ENCODE results near the gene LUC7L3. TPM values are rescaled to one million over a fixed set of nuclear protein-coding genes. Genes with fewer than 3 reads are reported as not detected.

LUC7L3 gene
- total RNA-seq, 1 experiment from 2014 or later = 108 TPM

DNA sequence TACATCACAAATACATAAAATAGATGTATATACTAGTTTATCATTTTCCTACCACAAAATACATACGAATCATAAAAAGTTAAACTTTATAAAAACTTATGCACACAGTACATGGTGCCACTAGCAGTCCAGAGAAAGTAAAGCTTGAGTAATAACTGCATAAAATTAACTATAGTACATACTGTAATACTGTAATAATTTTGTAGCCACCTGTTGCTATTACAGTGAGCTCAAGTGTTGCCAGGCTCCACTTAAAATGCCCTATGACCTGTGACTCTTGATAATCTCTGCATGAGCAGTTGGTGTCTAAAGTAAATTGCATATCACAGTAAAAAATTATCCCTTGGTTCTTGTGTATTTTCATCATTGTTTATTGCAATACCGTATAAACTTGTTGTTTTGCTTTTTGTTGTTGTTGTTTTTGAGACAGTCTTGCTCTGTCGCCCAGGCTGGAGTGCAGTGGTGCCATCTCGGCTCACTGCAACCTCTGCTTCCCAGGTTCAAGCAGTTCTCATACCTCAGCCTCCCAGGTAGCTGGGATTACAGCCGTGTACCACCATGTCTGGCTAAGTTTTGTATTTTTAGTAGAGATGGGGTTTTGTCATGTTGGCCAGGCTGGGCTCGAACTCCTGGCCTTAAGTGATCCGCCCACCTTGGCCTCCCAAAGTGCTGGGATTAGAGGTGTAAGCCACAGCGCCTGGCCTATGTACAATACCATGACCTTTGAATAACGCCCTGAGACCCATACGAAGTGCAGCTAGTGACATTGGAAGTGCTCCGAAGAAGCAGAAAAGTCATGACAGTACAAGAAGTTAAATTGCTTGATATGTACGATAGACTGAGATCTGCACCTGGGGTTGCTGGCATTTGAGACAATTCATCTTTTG lies 6.6 kb downstream of the LUC7L3 start:
- no peak for DNase-seq (ENCODE audit: unreplicated experiment)
- TF ChIP-seq, protein P1, sequence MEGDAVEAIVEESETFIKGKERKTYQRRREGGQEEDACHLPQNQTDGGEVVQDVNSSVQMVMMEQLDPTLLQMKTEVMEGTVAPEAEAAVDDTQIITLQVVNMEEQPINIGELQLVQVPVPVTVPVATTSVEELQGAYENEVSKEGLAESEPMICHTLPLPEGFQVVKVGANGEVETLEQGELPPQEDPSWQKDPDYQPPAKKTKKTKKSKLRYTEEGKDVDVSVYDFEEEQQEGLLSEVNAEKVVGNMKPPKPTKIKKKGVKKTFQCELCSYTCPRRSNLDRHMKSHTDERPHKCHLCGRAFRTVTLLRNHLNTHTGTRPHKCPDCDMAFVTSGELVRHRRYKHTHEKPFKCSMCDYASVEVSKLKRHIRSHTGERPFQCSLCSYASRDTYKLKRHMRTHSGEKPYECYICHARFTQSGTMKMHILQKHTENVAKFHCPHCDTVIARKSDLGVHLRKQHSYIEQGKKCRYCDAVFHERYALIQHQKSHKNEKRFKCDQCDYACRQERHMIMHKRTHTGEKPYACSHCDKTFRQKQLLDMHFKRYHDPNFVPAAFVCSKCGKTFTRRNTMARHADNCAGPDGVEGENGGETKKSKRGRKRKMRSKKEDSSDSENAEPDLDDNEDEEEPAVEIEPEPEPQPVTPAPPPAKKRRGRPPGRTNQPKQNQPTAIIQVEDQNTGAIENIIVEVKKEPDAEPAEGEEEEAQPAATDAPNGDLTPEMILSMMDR (IDR thresholded peaks at IDR 0.05; ENCODE audit: unreplicated experiment) = no peak
- POLR2A ChIA-PET = interaction anchor here (1.3 to 1.6 kb wide), 2 partner anchors 15 to 17 kb away, joined by 3 to 8 read pairs; partner anchors contain the start of gene ANKRD40
- no peaks in the 10 kb centered on the region for H3K9me3 Mint-ChIP-seq (ENCODE audit: unreplicated experiment)
- peaks cover 5% of the 10 kb centered on the region for H3K36me3 Mint-ChIP-seq (ENCODE audit: insufficient read depth, unreplicated experiment)
- no peak overlapping the region for H3K4me3 Mint-ChIP-seq (ENCODE audit: unreplicated experiment)
- BruUV-seq (replicated peaks) = no TSS peak
- H3K27ac Mint-ChIP-seq (ENCODE audit: low read depth, unreplicated experiment) = no peak overlapping the region
- intact Hi-C loops (cut with micrococcal nuclease) = no loop called here
- CTCF ChIA-PET = interaction anchor here (0.5 to 0.6 kb wide), 2 partner anchors 178 to 179 kb away, joined by 3 to 5 read pairs; no protein-coding TSS in a partner anchor
- no peaks in the 10 kb centered on the region for H3K27me3 Mint-ChIP-seq (ENCODE audit: insufficient read depth, unreplicated experiment)
- peaks cover 15% of the 10 kb centered on the region for H3K4me1 Mint-ChIP-seq (ENCODE audit: insufficient read depth, unreplicated experiment)

DNA sequence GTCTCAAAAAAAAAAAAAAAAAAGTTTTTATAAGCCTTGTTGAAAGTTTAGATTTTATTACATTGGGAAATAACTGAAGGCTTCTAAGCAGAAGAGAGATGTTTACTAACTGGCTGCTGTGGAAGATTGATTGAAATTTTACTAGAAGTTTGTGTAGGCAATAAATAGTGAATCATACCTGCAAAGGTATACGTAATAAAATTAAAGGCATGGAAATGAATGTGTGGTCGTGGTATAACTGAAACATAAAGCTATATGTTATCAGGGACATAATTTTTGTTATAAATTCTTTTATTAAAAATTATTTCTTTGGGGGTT lies 8.7 kb downstream of the LUC7L3 start:
- BruUV-seq (replicated peaks) = no TSS peak
- no peak for DNase-seq (ENCODE audit: unreplicated experiment)
- intact Hi-C loops (cut with micrococcal nuclease) = no loop called here
- ChIA-PET CTCF (interaction anchor here (0.7 kb wide), 1 partner anchor 330 kb away, joined by 3 read pairs; no protein-coding TSS in a partner anchor), POLR2A (interaction anchor here (0.7 to 1.2 kb wide), 6 partner anchors 20 to 185 kb away, joined by 3 to 5 read pairs (median 3); no protein-coding TSS in a partner anchor)
- Mint-ChIP-seq H3K27ac (ENCODE audit: low read depth, unreplicated experiment) (no peak overlapping the region), H3K9me3 (ENCODE audit: unreplicated experiment) (no peaks in the 10 kb centered on the region), H3K4me3 (ENCODE audit: unreplicated experiment) (no peak overlapping the region), H3K27me3 (ENCODE audit: insufficient read depth, unreplicated experiment) (no peaks in the 10 kb centered on the region), H3K36me3 (ENCODE audit: insufficient read depth, unreplicated experiment) (peaks cover under 1% of the 10 kb centered on the region), H3K4me1 (ENCODE audit: insufficient read depth, unreplicated experiment) (peaks cover 21% of the 10 kb centered on the region)
- TF ChIP-seq, protein P1 (IDR thresholded peaks at IDR 0.05; ENCODE audit: unreplicated experiment) = no peak

DNA sequence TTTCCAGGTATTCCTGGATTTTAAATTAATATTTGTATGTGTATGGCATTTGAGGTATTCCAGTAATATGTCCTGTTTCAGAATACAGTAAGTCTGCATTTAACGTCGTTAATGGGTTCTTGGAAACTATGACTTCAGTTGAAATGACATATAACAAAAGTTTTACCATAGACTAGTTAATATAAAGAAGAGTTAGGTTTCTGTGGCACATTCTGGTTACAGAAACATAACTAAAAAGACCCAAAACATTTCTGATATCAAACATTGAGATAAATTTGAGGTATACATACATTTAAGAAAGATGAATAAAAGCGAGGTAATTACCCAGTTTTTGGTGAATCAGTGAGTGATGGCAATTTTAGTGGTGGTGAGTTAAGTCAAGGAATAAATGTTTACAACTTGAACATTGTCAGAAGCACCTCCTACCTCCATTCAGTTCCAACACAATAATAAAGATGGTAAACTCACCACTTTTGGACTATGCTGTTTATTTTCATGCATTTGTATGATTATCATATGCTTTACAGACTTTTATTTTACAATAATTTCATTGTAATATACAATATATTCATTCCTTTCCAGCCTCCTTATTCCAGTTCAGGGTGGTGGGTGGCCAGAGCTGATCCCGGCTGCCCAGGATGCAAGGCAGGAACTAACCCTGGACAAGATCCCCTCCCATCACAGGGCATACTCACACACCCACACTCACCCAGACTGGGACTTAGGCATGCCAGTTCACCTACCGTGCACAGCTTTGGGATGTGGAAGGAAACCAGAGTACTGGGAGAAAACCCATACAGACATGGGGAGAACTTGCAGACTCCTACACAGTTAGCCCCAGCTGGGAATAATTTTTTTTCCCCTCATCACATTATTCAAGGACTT lies 9.7 kb downstream of the LUC7L3 start:
- Mint-ChIP-seq H3K4me3 (ENCODE audit: unreplicated experiment) (no peak overlapping the region), H3K4me1 (ENCODE audit: insufficient read depth, unreplicated experiment) (peaks cover 21% of the 10 kb centered on the region), H3K36me3 (ENCODE audit: insufficient read depth, unreplicated experiment) (no peaks in the 10 kb centered on the region), H3K9me3 (ENCODE audit: unreplicated experiment) (no peaks in the 10 kb centered on the region), H3K27ac (ENCODE audit: low read depth, unreplicated experiment) (no peak overlapping the region), H3K27me3 (ENCODE audit: insufficient read depth, unreplicated experiment) (no peaks in the 10 kb centered on the region)
- DNase-seq (ENCODE audit: unreplicated experiment) = no peak
- TF ChIP-seq, protein P1 (IDR thresholded peaks at IDR 0.05; ENCODE audit: unreplicated experiment) = no peak
- BruUV-seq (replicated peaks) = no TSS peak
- intact Hi-C loops (cut with micrococcal nuclease) = no loop called here
- CTCF ChIA-PET = interaction anchor here (0.6 to 0.8 kb wide), 2 partner anchors 113 to 179 kb away, joined by 3 to 5 read pairs; no protein-coding TSS in a partner anchor
- POLR2A ChIA-PET = interaction anchor here (0.8 to 1.5 kb wide), 4 partner anchors 9 to 186 kb away, joined by 3 to 5 read pairs (median 4); no protein-coding TSS in a partner anchor

All from MCF 10A (cell line).